HG03521 (cell line): Measurements from ENCODE around the gene TMEM219.

Source experiments
- ATAC-seq: cut with Tn5 transposase; IDR thresholded peaks from one replicate; pipeline ENCODE4 v1.9.1; 2021; ENCODE audit warnings: mild to moderate bottlenecking, moderate library complexity; ENCODE audit not compliant: unreplicated experiment

TMEM219 gene

GRCh38 chr16:29978564-29979270 is 16.8 kb downstream of the TMEM219 start:
- no peak for ATAC-seq

- no peak for ATAC-seq
These were observed 20.9 kb downstream of the TMEM219 start for GRCh38 chr16:29982560-29983419.

DNA sequence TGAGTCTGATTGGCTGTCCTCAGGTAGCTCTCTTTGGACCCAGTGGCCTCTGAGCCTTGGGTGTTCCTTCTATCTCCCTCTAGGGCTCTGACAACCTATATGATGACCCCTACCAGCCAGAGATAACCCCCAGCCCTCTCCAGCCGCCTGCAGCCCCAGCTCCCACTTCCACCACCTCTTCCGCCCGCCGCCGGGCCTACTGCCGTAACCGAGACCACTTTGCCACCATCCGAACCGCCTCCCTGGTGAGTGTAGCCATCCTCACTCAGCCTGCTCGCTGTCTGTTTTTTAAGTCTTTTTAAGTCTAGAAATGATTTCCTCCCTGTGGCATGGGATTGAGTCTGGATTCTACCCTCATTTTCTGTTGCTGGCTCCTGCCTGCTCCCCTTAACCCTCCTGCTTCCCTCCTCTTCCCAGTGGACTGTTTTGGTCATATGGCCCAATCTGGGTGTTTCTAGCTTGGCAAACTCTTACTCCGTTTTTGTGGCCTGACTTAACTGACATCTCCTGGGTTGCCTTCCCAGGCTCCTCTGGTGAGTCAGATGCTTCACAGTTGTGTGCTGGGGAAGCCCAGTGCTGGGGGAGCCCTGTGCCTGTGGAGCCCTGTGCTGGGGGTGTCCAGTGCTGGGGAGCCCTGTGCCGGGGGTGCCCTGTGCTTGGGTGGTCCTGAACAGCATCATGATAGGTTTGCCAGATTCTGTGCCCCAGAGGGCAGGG is 21.7 kb downstream of the TMEM219 start:
- ATAC-seq, result no peak

GRCh38 chr16:29984137-29984763 is 22.4 kb downstream of the TMEM219 start:
- ATAC-seq, result no peak

DNA sequence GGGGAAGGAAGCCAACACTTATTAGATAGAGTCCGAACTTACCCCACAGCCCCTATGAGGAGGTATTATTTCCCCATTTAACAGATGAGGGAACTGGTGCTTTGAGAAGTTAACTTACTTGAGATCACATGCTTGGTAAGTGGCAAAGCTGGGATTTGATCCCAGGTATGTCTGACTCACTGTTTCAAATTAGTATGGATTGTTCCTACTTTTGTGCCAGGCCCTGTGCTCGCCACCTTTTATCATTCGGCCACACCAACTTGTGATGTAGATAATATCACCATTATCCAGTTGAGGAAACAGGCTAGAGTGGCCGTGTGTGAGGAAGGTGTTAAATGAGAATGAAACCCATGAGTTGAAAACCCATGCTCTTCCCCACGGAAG is 22.9 kb downstream of the TMEM219 start:
- no peak for ATAC-seq

DNA sequence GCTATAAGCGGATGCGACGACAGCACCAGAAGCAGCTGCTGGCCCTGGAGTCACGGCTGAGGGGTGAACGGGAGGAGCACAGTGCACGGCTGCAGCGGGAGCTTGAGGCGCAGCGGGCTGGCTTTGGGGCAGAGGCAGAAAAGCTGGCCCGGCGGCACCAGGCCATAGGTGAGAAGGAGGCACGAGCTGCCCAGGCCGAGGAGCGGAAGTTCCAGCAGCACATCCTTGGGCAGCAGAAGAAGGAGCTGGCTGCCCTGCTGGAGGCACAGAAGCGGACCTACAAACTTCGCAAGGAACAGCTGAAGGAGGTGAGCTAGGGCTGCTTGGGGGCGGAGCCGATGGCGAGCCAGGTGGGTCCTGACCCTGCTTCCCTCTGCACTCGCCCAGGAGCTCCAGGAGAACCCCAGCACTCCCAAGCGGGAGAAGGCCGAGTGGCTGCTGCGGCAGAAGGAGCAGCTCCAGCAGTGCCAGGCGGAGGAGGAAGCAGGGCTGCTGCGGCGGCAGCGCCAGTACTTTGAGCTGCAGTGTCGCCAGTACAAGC is 23.5 kb downstream of the TMEM219 start:
- no peak for ATAC-seq

DNA sequence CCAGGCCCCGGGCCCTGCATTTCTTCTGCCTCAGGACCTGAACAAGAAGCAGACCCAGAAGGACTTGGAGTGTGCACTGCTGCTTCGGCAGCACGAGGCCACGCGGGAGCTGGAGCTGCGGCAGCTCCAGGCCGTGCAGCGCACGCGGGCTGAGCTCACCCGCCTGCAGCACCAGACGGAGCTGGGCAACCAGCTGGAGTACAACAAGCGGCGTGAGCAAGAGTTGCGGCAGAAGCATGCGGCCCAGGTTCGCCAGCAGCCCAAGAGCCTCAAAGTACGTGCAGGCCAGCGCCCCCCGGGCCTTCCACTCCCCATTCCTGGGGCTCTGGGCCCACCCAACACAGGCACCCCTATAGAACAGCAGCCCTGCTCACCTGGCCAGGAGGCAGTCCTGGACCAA is 24.4 kb downstream of the TMEM219 start:
- no peak for ATAC-seq

- no peak for ATAC-seq
These were observed 25.1 kb downstream of the TMEM219 start for GRCh38 chr16:29986931-29987330.

- ATAC-seq, result no peak
These were observed 25.6 kb downstream of the TMEM219 start for GRCh38 chr16:29987371-29988085.

- no peak for ATAC-seq
These were observed 26.6 kb downstream of the TMEM219 start for GRCh38 chr16:29988346-29989075.

GRCh38 chr16:29989111-29989858 is 27.4 kb downstream of the TMEM219 start:
- no peak for ATAC-seq

DNA sequence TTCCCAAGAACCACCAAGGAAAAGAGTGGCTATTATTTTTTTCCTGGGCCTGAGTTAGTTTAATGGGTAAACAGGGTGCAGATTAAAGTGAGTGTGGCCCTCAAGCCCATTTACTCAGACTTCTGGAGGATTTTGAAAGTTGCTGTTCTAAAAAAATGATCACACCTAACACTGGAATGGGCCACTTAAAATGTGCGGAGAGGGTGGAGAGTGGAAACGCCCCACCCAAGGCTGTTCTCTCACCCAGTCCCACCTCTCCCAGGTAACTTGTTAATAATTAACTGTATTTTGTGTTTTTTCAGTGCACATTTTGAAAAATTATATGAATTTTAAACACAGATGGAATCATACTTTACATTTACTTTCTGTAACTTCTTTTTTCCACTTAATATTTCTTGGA is 28.2 kb downstream of the TMEM219 start:
- ATAC-seq, result no peak

- no peak for ATAC-seq
These were observed 29.1 kb downstream of the TMEM219 start for GRCh38 chr16:29990883-29991570.

DNA sequence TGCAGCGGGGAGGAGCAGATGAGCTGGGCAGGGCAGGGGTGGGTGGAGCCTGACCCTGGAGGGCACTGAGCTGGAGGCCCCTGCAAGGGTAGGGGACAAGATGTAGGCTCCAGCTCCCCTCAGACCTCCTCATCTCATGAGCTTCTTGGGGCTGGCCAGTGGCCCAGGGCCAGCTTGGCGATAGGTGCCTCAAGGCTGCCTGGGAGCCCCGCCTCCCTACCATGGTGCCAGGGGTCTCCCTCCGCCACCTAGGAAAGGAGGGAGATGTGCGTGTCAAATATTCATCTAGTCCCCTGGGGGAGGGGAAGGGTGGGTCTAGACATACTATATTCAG is 29.7 kb downstream of the TMEM219 start:
- no peak for ATAC-seq

DNA sequence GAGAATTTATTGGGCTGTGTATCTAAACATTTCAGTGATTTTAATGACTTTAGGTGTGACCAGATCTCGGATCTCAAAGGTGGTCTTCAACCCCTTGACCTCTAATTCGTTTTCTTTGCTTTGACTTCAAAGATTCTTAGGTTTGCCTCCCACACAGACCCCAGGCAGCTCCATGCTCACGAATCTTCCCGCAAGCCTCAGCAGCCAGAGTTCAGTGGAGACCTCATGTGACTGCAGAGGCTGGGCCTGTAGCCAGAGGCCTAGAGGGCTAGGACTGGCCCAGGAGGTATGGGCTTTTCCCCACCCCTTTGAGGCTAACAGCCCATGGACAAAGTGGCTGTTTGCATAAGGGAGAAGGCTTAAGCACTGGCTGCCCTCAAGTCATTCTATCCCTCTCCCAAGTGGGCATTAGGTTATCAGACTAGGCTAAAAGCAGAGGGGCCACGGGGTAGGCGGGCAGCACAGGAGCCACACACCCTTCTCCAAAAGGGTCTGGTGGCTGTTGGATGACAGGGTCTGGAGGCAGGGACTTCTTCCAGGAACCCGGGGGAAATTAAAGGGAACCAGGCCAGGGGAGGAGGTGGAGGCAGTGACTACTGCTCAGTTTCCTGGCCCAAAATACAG is 30.6 kb downstream of the TMEM219 start:
- ATAC-seq, result no peak

DNA sequence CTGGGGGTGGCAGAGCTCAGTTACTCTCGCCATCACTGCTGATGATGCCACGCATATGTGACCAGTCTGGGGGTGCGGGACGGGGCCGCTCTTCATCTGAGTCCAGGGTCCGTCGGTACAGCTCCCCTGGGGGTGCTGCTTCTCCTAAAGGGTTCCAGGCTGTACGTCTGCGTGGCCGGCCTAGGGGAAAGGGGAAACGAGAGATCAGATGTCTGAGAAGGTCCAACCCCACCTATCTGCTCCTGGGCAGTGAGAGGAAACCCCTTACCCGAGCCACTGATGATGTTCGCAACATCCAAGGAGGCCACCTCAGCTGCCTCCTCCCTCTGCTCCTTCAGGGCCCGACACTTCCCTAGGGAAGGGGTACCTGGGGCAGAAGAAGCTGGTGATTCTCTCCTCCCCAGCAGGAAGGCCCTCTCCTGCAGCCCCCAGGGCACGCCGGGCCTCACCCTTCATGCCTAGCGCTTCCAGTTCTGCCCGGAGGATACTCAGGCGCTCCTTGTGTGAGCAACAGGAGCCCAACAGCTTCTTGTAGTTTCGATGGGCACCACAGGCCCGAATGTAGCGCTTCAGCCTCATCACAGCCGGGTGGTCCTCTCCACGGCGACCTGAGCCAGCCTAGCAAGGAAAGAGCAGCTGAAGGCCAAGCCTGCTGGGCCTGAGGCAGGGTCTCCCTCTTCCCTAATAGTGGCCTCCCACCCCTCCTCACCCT is 31.5 kb downstream of the TMEM219 start:
- no peak for ATAC-seq

GRCh38 chr16:29993903-29994599 is 32.2 kb downstream of the TMEM219 start:
- ATAC-seq, result no peak
